SU-DHL-6 (cell line): ENCODE results near the gene TSPAN10.

ENCODE experiments used
- H2AFZ ChIP-seq: fragments of 200-600 bp; sonication (generic); 2 replicates; pipeline ENCODE4 v1.6.1; 2014; ENCODE audit warnings: low read depth, mild to moderate bottlenecking, moderate library complexity, mixed read lengths, antibody characterized with exemption, low read length; ENCODE audit not compliant: severe bottlenecking
- H3F3A ChIP-seq: fragments of 200-600 bp; shearing (Covaris generic); 2 replicates; pipeline ENCODE4 v1.6.0; 2016; ENCODE audit warnings: antibody characterized with exemption, mild to moderate bottlenecking; ENCODE audit not compliant: insufficient read depth
- H3K27ac ChIP-seq: fragments of 200-600 bp; sonication (generic); 2 replicates; pipeline ENCODE4 v1.5.1; 2016; ENCODE audit warnings: low read depth, mild to moderate bottlenecking, low read length, moderate library complexity, mixed read lengths
- H3K27me3 ChIP-seq: fragments of 200-600 bp; sonication (generic), shearing (Covaris generic); 2 replicates; pipeline ENCODE4 v1.6.0; 2014; ENCODE audit warnings: mild to moderate bottlenecking, low read length
- H3K36me3 ChIP-seq: fragments of 200-600 bp; sonication (generic); 2 replicates; pipeline ENCODE4 v1.6.1; 2014; ENCODE audit warnings: mild to moderate bottlenecking, low read length, mixed read lengths
- H3K4me2 ChIP-seq: fragments of 300-600, 200-600 bp; shearing (Covaris generic), sonication (generic); 2 replicates; pipeline ENCODE4 v1.6.0; 2014; ENCODE audit warnings: low read length, low read depth, mild to moderate bottlenecking; ENCODE audit not compliant: poor library complexity, severe bottlenecking
- H3K4me3 ChIP-seq: fragments of 200-600 bp; sonication (generic); 2 replicates; pipeline ENCODE4 v1.5.1; 2014; ENCODE audit warnings: antibody characterized with exemption, low read length, mild to moderate bottlenecking, mixed read lengths; ENCODE audit not compliant: insufficient read depth, poor library complexity, severe bottlenecking
- H3K79me2 ChIP-seq: fragments of 200-600 bp; sonication (generic); 2 replicates; pipeline ENCODE4 v1.6.1; 2014; ENCODE audit warnings: mild to moderate bottlenecking, low read length, moderate library complexity; ENCODE audit not compliant: insufficient read depth
- H3K9ac ChIP-seq: fragments of 200-600 bp; sonication (generic); 2 replicates; pipeline ENCODE4 v1.7.0; 2014; ENCODE audit warnings: mild to moderate bottlenecking, low read length
- H3K9me2 ChIP-seq: fragments of 200-600 bp; sonication (generic); replicated peaks from 2 replicates; pipeline ENCODE4 v1.6.1; 2014; ENCODE audit warnings: low read length; ENCODE audit not compliant: insufficient read depth
- H3K9me3 ChIP-seq: fragments of 200-600 bp; sonication (generic); 2 replicates; pipeline ENCODE4 v1.6.1; 2014; ENCODE audit warnings: low read length, mixed read lengths; ENCODE audit not compliant: insufficient read depth
- H4K20me1 ChIP-seq: fragments of 200-600 bp; sonication (generic); 2 replicates; pipeline ENCODE4 v1.6.1; 2014; ENCODE audit warnings: low read depth, mild to moderate bottlenecking, antibody characterized with exemption, low read length, moderate library complexity, mixed read lengths
- CTCF ChIP-seq: fragments of 200-600 bp; sonication (generic); IDR thresholded peaks from one replicate; pipeline ENCODE4 v1.5.1; 2017; ENCODE audit warnings: antibody characterized with exemption, mild to moderate bottlenecking, low read length, moderate library complexity; ENCODE audit not compliant: insufficient read depth, poor library complexity, severe bottlenecking
- EZH2phosphoT487 ChIP-seq: fragments of 200-600 bp; sonication (generic), shearing (Covaris generic); conservative IDR thresholded peaks from 2 replicates; pipeline ENCODE4 v1.6.1; 2018; ENCODE audit warnings: mild to moderate bottlenecking, antibody characterized with exemption, low read length, moderate library complexity, mixed read lengths

TSPAN10 gene

GRCh38 chr17:81667754-81668153 is 30.8 kb downstream of the TSPAN10 start:
- Histone ChIP-seq H3K9me3 (no peaks in the 10 kb centered on the region), H3K4me2 (peak overlapping the region; percentile 95), H3K9ac (peak overlapping the region; percentile 94), H3K9me2 (no peaks in the 10 kb centered on the region), H2AFZ (no peak overlapping the region), H3F3A (0 out of 2 replicates have a peak, but pooled peaks cover 4% of the 10 kb centered on the region), H4K20me1 (no peaks in the 10 kb centered on the region), H3K36me3 (peaks cover 6% of the 10 kb centered on the region; the same call in 1 of the 2 replicates), H3K79me2 (peaks cover 27% of the 10 kb centered on the region), H3K27ac (no peak overlapping the region), H3K27me3 (no peaks in the 10 kb centered on the region), H3K4me3 (peak overlapping the region; percentile 39)
- TF ChIP-seq EZH2phosphoT487 (no peak), CTCF (peak; percentile 15)

- H3K4me3 ChIP-seq: no peak overlapping the region
- H4K20me1 ChIP-seq: no peaks in the 10 kb centered on the region
- H3K9me3 ChIP-seq: no peaks in the 10 kb centered on the region
- peaks cover 6% of the 10 kb centered on the region; the same call in 1 of the 2 replicates for H3K36me3 ChIP-seq
- no peak for TF ChIP-seq CTCF
- no peak overlapping the region for H2AFZ ChIP-seq
- peaks cover 14% of the 10 kb centered on the region for H3K79me2 ChIP-seq
- no peaks in the 10 kb centered on the region for H3F3A ChIP-seq
- no peak overlapping the region for H3K4me2 ChIP-seq
- H3K27ac ChIP-seq: no peak overlapping the region
- no peaks in the 10 kb centered on the region for H3K9me2 ChIP-seq
- H3K27me3 ChIP-seq: no peaks in the 10 kb centered on the region
- no peak overlapping the region for H3K9ac ChIP-seq
Observed at GRCh38 chr17:81672504-81672903, 35.5 kb downstream of the TSPAN10 start.

GRCh38 chr17:81672954-81673353 is 36.0 kb downstream of the TSPAN10 start:
- H3K9me2 ChIP-seq: no peaks in the 10 kb centered on the region
- no peak overlapping the region for H3K4me3 ChIP-seq
- no peak overlapping the region for H3K27ac ChIP-seq
- H2AFZ ChIP-seq: no peak overlapping the region
- H4K20me1 ChIP-seq: no peaks in the 10 kb centered on the region
- H3K27me3 ChIP-seq: no peaks in the 10 kb centered on the region
- H3K4me2 ChIP-seq: no peak overlapping the region
- no peak for TF ChIP-seq EZH2phosphoT487
- no peak for TF ChIP-seq CTCF
- H3F3A ChIP-seq: no peaks in the 10 kb centered on the region; the same call in 1 of the 2 replicates
- H3K79me2 ChIP-seq: peaks cover 9% of the 10 kb centered on the region; the same call in 1 of the 2 replicates
- H3K9me3 ChIP-seq: no peaks in the 10 kb centered on the region
- peaks cover 6% of the 10 kb centered on the region; the same call in 1 of the 2 replicates for H3K36me3 ChIP-seq
- H3K9ac ChIP-seq: no peak overlapping the region
